ENCODE measurements around the gene TMEM94.
A peak's percentile ranks its signal among the peaks of the same experiment; 100 is the strongest.

The TMEM94 gene

DNA sequence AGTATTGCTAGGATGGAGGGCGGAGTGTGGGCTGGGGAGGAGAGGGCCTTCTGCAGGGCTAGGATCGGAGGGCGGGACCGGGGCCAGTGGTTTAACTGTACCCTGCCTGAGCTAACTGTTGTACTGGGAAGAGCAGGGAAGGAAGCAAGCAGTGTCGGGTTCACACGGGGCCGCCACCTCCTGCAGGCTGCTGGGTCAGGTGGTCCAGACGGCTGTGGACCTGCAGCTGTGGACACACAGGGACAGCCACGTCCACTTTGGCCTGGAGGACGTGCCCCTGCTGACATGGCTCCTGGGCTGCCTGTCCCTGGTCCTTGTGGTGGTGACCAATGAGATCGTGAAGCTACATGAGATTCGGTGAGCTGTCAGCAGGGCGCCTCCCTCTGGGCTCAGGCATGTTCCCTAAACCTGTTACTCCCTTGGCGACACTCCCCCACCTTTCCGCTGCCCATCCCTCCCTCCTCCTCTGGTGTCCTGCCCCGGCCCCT lies 42.3 kb downstream of the TMEM94 start:
- no peak for DNase-seq

DNA sequence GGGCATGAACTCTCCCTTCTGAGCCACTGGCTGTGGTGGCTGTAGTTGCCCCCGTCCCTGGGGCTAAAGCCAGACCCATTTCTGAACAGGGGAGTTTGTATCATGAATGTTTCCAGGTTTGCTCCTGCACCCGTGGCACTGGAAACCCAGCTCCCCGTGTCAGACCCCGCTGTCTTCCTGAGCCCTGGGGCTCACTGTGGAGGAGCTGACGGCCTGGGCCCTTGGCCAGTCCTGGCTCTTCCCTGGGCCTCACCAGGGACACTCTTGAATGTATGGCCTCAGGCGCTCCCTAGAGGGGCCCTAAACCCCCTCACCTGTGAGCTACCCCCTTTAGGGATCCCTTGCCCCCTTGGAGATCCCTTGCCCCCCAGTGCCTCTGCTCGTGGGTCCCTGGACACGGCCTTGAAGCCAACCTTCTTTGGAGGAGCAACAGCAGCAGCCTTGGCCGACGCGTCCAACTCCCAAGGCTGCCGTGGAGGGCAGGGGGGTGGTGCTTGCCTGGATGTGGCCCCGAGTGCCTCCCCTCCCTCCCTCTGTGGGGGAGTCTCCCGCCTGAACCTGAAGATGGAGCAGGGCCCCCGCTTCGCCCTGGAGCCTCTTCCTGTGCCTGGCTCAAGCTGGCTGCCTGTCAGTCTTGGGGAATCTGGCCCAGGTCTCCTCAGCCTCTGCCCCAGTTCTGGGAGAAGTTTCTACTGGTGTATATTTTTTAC lies 43.0 kb downstream of the TMEM94 start:
- no peak for DNase-seq

DNA sequence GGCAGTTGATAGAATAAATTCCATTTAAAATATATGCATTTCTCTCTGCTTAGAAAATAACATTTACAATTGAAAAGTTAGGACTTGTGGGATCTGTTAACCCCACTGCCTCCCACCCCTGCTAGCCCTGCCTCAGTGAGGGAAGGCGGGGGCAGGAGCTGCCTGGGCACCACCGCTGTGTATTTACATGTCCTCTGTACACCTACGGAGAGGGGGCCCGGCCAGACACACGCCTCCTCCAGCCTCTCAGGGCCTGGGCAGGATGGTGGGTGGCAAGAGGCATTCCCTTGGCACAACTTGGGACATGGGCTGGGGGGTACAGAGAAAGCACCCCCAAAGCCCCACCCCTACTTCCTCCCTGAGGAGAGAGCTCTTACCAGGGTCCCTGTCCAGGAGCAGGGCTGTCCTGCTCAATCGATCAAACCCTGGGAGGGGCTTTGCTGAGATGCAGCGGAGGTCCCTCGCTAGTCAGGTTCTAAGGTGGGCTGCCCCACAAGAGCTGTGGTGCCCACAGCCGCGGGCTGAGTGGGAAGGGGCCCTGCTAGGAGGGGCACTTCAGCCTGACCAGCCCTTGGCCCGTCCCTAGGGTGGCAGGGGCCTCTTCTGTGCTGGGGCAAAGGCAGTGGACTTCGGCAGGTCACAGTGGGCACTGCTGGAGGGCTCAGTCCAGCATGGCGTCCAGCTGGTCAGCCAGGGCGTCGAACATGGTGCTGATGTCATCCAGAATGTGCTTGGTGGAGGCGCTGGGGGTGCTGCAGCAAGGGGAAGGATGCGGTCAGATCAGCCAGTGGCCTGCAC lies 44.2 kb downstream of the TMEM94 start:
- no peak for DNase-seq

DNA sequence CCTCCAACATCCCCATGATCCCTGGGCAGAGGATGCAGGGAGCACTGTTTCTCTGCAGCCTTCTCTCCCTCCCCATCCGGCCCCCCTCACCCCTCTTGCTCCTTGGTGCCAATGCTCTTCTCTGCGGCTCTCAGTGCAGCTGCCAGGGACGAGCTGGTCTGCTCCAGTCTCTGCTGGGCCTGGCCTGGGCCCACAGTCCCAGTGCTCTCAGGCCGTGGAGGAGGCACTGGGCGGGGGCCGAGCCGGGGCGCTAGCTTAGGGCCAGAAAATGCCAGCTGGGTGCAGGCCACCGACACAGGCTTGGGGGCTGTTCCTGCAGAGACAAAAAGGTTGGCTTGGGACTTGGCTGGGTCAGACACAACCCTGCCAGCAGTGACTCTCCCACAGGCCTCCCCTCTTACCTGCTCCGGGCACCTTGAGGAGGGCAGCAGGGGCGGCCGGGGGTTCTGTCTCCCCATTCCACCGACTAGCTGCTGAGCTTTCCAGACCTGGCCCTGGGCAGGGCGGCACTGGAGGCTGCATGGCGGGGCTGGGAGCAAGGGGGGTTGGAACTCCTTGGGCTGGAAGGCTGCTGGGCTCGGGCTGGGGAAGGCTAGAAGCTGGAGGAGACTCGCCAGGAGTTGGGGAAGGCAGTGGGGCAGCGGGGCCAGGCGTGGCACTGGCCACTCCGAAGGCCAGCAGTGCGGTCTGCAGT lies 45.1 kb downstream of the TMEM94 start:
- no peak for DNase-seq

DNA sequence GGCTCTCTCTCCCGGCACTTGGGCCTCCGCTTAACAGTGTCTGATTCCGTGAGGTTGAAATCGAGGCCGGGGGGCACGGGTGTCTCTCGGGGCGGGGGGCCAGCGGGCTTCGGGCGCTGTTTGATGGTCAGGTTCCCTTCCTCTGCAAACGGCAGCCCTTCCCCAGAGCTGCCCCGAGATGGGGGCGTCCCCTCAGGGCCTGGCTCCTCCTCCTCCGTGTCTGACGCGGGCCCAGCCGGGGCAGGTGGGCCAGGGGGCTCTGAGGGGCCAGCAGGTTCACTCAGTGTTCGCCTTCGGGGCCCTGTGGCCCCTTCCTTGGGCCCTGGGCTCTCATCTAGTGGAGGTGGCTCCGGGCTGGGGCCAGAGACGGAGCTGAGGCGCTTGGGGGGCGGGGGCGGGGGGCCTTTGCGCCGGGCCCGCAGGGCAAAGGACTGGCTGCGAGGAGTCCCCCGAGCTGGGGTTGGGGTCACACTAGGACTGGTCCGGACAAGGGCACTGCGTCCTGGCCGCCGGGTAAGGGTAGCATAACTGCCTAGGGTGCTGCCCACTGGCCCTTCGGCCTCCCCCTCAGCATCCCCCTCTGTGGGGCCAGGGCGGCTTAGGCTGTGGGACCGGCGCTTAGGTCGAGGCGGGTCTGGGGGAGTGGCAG lies 45.8 kb downstream of the TMEM94 start:
- no peak for DNase-seq

DNA sequence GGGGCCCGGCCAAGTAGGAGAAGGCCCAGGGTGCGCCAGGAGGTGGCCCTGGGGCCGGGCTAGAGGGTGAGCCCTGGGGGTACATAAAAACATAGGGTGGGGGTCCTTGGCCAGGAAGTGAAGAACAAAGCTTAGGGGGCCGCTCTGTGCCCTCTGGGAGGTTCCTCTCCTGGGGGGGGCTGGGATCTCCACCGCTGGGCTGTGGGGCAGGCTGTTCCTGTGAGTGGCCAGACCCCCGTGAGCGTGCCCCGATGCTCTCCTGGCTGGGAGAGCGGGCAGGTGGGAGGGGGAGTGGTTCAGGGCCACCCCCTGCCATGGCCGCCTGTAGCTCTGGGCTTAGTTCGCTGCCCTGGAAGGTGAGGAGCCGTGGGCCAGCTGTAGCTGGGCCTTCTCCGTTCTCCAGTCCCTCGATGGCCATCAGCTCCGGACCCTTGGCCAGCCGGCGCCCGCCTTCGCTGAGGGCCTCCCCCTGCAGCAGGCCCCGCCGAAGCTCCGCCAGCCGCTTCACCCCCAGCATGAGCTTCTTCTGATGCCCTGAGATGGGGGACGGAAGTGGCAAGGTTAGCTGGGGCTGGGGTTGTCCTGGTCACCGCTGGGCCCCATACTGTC lies 46.4 kb downstream of the TMEM94 start:
- DNase-seq: no peak

DNA sequence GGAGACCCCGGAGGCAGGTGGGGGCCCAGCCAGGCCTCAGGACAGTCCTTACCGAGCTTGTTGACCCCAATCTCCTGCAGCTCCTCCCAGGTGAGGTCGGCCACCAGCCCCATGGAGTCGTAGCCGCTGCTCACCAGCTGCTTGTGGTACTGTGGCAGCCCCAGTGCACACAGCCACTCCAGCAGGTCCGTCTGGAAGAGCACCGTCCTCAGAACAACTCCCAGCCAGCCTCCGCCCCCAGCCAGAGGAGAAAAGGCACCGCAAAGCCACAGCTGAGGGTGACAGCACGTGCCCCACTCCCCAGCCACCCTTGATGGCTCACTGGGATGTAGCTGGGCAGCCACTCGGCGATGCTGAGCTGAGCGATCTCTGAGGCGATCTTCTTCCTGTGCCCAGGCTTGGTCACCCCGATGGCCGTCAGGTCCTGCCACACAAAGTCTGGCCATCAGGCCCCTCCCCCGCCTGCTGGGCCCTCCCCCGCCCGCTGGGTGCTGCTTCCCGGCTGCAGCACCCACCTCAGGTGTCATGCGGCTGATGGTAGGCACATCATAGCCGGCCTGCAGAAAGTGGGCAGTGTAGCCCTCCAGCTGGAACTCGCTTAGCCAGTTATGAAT lies 47.0 kb downstream of the TMEM94 start:
- no peak for DNase-seq

DNA sequence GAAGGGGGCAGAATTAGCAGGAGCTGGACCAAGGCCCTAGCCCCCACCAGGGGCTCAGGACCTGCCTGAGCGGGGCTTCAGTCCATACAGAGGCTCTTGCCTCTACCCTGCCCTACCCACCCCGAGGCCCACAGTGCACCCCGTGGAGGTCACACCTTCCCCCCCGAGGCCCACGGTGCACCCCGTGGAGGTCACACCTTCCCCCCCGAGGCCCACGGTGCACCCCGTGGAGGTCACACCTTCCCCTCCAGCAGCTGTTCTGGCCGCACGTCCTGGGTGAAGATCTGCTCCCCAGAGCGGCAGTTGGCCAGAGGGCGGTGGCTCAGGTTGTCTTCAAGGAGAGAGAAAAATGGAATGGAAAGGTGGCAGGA lies 47.5 kb downstream of the TMEM94 start:
- no peak for DNase-seq

DNA sequence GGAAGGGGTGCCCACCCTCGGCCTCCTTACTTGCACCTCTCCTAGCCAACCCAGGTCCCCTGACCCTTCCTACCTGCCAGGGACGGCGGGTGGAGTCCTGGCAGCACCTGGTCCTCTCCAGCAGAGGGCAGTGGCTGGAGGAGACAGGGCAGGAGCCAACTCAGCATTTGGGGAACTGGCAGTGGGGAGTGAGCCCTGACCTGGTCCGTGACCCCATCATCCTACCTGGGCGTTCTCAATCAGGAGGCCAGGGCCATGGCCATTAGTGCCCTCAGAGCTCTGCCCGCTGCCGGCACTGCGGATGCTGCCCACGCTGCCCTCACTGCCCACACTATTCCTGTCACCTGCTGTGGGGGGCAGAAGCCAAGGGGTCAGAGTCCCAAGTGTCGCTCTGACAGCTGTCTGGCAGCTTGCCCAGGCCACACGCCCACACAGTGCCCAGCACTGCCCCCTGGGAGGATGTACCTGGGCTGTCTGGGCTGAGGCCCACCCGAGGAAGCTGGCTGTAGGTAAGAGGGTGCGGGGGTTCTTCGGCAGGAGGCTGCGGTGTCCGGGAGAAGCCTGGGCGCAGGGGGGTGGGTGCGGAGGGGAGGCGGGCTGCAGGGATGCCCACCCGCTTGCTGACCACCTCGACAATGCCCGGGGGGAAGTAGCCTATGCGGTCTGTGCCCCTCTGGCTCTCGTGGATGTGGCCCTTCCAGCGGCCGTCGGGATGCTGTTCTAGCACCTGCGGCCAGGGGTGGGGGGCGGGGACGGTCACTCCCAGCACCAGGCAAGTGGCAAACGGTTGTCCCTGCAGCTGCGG lies 48.1 kb downstream of the TMEM94 start:
- DNase-seq: peak; percentile 19

DNA sequence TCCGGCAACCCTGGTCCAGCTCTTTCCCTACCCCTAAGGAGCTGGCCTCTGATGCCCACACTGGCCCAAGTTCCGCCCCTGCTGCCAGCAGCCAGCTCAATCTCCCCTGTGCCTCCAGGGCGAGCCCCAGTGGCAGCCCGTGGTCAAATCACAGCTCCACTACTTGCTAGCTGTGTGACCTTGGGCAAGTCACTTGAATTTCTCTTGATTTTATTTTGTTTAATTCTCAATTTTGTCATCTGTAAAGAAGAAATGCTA lies 48.6 kb downstream of the TMEM94 start:
- no peak for DNase-seq

DNA sequence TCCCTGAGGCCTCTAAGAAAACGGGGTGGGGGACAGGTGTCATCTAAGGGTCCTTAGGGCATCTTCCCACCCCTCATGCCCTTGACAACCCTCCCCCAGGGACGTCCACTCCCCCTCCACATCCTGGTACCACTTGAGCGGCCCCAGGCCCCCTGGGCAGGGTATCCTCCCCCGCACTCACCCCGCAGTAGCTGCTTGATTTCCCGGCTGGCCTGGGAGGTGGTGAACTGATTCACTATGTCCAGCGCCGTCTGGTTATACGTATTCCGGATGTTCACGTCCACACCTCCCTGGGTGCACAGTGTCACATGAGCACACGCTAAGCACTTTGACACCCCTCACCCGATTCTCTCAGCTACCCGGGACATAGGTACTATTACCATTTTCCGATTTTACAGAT lies 49.2 kb downstream of the TMEM94 start:
- no peak for DNase-seq

DNA sequence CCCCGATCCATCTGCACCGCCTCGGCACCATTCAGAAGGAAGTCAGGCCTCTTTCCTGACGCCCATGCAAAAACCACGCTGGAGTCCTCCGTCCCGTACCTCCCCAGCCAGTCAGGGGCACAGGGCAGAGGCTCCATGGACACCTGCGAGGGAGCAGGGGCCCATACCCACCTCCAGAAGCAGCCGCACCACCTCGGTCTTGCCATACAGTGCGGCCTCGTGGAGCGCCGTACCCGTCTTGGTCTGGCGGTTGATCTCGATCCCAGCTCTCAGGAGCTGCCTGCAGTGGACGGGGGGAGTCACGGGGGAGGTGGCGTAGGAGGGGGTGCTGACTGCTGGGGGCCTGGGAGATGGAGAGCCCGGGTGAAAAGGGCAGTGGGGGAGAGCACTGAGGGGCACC lies 49.7 kb downstream of the TMEM94 start:
- DNase-seq: no peak

DNA sequence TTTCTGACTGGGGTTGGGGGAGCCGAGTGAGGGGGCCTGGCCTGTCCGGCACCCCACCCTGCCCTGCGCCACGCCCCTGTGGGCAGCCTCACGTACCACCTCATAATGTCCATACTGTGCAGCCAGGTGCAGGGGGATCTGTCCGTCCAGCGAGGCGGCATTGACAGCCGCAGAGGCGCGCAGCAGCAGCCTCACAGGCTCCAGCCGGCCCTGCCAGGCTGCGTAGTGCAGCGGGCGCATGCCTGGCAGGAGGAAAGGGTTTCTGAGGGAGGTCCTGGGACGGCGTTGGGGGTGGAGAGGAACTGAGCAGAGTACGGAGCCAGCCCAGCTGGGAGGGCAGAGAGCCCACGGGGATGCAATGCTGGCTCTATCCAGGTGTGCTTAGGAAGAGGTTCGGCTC lies 50.5 kb downstream of the TMEM94 start:
- DNase-seq: no peak

DNA sequence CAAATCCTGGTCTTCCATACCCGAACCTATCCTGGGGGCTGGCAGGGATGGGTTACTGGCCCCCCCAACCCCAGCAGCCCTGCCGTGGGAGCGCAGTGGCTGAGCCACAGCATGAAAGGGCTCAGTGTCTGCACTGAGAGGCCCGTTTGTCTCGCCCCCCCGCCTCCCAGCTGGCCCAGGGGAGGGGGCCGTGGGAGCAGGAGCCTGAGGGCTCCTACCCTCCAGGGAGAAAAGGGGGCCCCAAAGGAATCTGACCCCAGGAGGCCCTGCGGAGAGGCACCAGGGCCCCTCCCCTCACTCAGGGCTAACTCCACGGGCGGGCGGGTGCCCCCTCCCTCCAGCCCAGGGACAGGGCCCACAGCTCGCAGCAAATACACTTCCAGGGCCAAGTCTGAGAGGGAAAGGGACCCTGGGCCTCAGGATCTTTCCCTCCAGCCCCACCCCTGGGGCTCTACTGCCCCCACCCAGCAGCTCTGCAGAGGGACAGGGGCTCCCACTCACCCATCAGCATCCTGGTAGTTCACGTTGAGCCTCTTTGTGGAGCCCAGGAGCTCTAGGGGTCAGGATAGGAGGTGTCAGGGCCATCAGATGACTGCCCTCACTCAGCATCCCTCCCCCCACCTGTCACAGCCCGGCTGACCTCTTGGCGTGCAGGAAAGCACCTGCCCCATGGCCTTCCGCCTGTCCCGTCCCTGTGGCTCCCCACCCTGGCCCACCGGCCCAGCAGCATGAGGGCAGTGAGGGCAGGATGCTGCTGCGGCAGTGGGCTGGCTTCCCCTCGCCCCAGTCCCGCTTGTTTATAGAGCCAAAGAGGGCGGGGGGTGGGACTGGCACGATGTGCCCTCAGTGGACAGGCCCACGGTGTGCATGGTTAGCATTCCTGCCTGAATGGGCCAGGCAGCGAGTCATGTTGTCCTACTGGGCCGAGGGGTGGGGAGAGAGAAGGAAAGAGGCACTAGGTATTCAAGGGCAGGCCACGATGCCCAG lies 51.6 kb downstream of the TMEM94 start:
- no peak for DNase-seq

DNA sequence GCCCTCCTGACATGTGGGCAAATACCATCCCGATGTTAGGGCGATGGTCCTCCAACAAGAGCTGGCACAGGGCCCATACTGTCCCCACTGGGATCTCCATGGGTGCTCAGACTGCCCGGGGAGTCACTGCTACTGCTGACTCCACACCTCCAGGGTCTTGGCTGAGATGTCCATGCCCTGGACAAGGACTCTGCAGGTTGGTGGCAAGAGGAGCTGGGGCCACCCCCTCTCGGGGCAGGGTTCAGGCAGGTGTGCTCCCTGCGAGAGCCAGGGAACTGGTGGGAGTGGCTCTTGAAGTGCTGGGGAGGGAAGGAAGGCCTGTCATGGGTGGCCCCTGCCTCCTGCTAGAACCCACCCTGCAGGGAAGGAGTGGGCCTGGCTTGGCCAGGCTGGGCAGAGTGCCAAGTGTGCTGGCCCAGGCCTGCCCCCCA lies 52.5 kb downstream of the TMEM94 start:
- DNase-seq: no peak

DNA sequence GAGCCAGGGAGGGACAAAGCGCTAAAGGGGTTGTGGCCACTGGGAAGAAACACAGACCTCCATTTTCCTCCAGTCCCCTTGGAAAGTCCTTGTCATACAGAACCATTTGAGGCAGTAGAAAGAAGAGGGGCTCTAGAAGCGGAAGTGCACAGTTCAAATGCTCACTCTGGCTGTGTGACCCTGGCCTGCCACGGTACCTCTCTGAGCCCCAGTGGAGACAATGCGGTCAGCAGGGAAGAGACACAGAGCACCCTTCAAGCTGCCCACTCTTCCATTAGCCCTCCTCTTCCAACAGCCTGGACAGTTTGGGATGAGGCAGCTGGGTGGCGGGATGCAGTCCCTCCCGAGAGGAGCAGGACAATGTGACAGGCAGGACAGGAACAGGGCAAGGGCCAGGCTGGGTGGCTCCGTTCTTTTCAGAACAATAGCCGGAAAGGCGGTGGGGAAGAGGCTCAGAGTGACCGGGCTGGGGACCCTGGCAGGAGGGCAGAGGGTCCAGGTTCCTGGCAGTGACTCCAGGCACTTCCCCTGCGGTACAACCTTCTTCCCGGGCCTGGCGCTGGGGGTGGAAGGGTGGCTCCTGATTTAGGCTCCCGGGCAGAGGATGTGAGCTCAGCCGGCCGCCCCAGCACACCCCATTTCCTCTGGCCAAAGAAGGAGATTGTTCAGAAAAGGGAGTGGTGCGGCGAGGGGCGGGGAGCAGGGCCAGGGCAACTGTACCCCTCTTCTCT lies 53.3 kb downstream of the TMEM94 start:
- DNase-seq: no peak

DNA sequence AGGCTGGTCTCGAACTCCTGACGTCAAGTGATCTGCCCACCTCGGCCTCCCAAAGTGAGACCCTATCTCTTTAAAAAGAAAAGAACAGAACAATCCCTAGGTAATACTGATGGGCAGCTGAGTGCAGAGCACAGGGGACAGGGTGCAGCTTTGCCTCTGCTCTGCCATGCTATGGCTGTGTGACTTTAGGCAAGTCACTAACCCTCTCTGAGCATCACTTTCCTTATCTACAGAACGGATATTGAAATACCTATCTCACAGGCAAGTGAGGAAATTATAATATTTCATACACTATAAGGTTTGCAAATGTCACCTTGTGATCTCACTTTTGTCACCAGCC lies 54.8 kb downstream of the TMEM94 start:
- no peak for DNase-seq

DNA sequence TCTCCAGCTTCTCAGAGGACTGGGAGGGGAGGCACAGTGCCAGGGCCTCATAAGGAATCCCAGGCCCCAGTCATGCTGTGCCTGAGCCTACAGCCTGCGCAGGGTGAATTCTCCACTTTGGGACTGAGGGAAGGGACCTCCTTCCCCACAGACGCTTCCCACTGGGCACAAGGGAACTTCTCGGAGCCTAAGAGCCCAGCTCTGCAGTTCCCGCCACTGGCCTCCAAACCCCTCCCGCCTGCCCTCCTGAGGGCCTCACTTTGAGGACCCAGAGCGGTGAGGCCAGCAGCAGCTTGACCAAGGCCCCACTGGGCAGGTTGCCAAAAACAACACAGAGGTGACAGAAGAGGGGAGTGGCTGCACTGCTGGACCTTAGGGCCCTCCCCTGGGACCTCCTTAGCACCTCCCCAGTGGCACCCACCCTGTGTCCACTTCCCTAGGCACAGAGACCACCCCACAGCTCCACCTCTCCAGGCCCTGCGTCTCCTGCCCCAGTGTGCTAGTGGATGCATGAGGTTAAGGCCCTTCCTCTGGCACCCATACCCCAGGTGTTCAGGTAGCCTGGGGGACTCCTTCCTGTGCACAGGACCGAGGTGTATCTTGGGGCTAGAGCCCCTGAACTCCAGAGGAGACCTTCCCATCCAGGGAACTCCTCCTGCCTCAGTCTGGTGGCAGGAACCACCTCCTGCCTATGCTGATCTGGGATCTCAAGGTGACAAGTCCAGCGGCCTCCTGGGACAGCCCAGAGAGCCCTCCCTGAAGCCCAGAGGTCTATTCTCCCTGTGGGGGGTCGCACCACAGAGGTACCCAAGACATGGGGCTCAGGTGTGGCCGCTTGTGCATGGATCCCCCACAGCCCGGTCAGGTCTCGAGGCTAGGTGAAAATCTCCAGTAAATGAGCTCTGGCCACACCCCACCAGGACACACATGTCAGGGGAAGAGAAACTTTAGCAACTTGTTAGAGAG lies 55.5 kb downstream of the TMEM94 start:
- DNase-seq: no peak

Measured in MV-4-11 (cell line).